ENCODE data around the gene CLSTN3.

- TF ChIP-seq MAX (IDR thresholded peaks at IDR 0.05) (no peak), KDM1A (IDR thresholded peaks at IDR 0.05; ENCODE audit: low read depth) (no peak), CTCF (IDR thresholded peaks at IDR 0.05) (no peak), NFE2L2 (conservative IDR thresholded peaks at IDR 0.05; ENCODE audit: low read length) (no peak), POLR2A (IDR thresholded peaks at IDR 0.05; ENCODE audit: low read length) (no peak)
Measured at GRCh38 chr12:7157391-7157790, 27.2 kb downstream of the CLSTN3 start.
